ENCODE data around the gene MALT1. TPM values are rescaled to one million over a fixed set of nuclear protein-coding genes. Genes with fewer than 3 reads are reported as not detected.

MALT1 gene
- polyA plus RNA-seq, 2 of the 4 experiments (the other 2 are of a cell fraction) = 30.7 to 34.0 TPM

DNA sequence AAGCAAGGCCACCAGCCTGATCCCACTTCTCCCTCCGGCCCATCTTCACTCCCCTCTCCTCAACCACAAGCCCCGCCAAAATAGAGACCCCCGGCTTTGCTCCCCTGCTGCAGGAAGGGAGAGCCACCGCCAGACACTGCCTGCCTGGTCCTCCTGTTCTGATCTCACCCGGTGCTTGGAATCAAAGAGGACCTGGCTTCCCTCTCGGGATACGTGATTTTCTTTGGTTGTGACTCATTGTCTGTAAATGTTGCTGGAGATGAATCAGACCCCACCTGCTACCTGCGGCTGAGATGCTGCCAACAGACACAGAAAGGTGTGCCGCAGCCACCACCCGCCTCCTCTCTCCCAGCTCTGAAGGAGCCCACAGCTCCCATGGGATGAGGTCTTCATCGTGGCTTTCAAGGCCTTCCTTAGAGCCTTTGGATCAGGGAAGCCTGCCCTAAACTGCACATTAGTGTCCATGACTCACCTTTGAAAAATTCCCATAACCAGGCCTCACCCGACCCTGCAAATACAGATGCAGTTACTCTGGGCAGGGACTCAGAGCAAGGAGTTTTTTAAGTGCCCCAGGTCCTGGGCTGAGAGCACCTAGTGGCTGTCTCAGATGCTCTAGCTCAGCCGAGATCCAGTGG lies 114.0 kb downstream of the MALT1 start (continued):
- TF ChIP-seq, protein P1, sequence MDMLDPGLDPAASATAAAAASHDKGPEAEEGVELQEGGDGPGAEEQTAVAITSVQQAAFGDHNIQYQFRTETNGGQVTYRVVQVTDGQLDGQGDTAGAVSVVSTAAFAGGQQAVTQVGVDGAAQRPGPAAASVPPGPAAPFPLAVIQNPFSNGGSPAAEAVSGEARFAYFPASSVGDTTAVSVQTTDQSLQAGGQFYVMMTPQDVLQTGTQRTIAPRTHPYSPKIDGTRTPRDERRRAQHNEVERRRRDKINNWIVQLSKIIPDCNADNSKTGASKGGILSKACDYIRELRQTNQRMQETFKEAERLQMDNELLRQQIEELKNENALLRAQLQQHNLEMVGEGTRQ (IDR thresholded peaks at IDR 0.05) = no peak
- TF ChIP-seq HOXA7 (CRISPR knock-in tag; IDR thresholded peaks at IDR 0.05) (no peak), BHLHE40 (IDR thresholded peaks at IDR 0.05; ENCODE audit: low read depth, low read length) (no peak), EP300 (IDR thresholded peaks at IDR 0.05) (peak; percentile 77 to 86; a peak in 3 of 5 replicates), ZC3H11A (IDR thresholded peaks at IDR 0.05) (no peak), KDM1A (IDR thresholded peaks at IDR 0.05; ENCODE audit: low read depth) (no peak), FOSL2 (IDR thresholded peaks at IDR 0.05) (peak; percentile 97), FOSL2 (CRISPR knock-in tag; IDR thresholded peaks at IDR 0.05) (peak; percentile 96), NFE2L2 (conservative IDR thresholded peaks at IDR 0.05; ENCODE audit: low read length) (no peak), ZSCAN20 (CRISPR knock-in tag; IDR thresholded peaks at IDR 0.05) (no peak), ZNF302 (CRISPR knock-in tag; IDR thresholded peaks at IDR 0.05) (no peak), GATA3 (IDR thresholded peaks at IDR 0.05; ENCODE audit: borderline replicate concordance) (peak; percentile 86), HOXB5 (CRISPR knock-in tag; IDR thresholded peaks at IDR 0.05) (0 out of 2 replicates have a peak, but pooled peaks have one; percentile 35), KDM5A (IDR thresholded peaks at IDR 0.05) (no peak), JUNB (IDR thresholded peaks at IDR 0.05) (peak; percentile 95), RAD21 (conservative IDR thresholded peaks at IDR 0.05 in 1 of 2, IDR thresholded peaks at IDR 0.05 in 1 of 2) (peak; percentile 17 to 30; a peak in 2 of 5 replicates)
- TF ChIP-seq, protein P2, sequence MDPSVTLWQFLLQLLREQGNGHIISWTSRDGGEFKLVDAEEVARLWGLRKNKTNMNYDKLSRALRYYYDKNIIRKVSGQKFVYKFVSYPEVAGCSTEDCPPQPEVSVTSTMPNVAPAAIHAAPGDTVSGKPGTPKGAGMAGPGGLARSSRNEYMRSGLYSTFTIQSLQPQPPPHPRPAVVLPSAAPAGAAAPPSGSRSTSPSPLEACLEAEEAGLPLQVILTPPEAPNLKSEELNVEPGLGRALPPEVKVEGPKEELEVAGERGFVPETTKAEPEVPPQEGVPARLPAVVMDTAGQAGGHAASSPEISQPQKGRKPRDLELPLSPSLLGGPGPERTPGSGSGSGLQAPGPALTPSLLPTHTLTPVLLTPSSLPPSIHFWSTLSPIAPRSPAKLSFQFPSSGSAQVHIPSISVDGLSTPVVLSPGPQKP (IDR thresholded peaks at IDR 0.05; ENCODE audit: low read depth, low read length) = no peak
- TF ChIP-seq, protein P3, sequence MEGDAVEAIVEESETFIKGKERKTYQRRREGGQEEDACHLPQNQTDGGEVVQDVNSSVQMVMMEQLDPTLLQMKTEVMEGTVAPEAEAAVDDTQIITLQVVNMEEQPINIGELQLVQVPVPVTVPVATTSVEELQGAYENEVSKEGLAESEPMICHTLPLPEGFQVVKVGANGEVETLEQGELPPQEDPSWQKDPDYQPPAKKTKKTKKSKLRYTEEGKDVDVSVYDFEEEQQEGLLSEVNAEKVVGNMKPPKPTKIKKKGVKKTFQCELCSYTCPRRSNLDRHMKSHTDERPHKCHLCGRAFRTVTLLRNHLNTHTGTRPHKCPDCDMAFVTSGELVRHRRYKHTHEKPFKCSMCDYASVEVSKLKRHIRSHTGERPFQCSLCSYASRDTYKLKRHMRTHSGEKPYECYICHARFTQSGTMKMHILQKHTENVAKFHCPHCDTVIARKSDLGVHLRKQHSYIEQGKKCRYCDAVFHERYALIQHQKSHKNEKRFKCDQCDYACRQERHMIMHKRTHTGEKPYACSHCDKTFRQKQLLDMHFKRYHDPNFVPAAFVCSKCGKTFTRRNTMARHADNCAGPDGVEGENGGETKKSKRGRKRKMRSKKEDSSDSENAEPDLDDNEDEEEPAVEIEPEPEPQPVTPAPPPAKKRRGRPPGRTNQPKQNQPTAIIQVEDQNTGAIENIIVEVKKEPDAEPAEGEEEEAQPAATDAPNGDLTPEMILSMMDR (IDR thresholded peaks at IDR 0.05) = no peak
- TF ChIP-seq, protein P4, sequence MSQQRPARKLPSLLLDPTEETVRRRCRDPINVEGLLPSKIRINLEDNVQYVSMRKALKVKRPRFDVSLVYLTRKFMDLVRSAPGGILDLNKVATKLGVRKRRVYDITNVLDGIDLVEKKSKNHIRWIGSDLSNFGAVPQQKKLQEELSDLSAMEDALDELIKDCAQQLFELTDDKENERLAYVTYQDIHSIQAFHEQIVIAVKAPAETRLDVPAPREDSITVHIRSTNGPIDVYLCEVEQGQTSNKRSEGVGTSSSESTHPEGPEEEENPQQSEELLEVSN (IDR thresholded peaks at IDR 0.05; ENCODE audit: borderline replicate concordance, low read depth) = no peak
- TF ChIP-seq, protein P5, sequence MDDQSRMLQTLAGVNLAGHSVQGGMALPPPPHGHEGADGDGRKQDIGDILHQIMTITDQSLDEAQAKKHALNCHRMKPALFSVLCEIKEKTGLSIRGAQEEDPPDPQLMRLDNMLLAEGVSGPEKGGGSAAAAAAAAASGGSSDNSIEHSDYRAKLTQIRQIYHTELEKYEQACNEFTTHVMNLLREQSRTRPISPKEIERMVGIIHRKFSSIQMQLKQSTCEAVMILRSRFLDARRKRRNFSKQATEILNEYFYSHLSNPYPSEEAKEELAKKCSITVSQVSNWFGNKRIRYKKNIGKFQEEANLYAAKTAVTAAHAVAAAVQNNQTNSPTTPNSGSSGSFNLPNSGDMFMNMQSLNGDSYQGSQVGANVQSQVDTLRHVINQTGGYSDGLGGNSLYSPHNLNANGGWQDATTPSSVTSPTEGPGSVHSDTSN (IDR thresholded peaks at IDR 0.05) = peak; percentile 59
- TF ChIP-seq, protein P6, sequence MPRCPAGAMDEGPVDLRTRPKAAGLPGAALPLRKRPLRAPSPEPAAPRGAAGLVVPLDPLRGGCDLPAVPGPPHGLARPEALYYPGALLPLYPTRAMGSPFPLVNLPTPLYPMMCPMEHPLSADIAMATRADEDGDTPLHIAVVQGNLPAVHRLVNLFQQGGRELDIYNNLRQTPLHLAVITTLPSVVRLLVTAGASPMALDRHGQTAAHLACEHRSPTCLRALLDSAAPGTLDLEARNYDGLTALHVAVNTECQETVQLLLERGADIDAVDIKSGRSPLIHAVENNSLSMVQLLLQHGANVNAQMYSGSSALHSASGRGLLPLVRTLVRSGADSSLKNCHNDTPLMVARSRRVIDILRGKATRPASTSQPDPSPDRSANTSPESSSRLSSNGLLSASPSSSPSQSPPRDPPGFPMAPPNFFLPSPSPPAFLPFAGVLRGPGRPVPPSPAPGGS (IDR thresholded peaks at IDR 0.05) = no peak

DNA sequence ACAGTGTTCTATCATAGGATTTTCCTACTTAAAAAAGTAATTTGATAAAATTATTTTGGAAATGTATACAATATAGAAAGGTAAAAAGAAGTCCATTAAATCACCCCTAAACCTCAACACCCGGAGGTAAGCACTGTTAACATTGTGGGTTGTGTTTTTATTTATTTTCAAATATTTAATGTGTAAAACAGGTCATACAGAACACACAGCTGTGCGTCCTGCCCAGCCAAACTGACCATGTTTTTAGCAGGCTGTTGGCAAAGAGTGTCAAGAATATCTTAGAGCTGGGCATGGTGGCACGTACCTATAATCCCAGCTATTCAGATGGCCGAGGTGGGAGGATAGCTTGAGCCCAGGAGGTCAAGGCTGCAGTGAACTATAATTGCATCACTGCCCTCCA lies 114.6 kb downstream of the MALT1 start:
- CTCF ChIA-PET = interaction anchor here (1.2 to 12.8 kb wide), 6 partner anchors 8 to 285 kb away, joined by 3 to 206 read pairs (median 4); no protein-coding TSS in a partner anchor
- DNase-seq (ENCODE audit: low read depth in 1 of 2, low spot score in 1 of 2) (peak in 1 of 2 experiments; percentile 44), ATAC-seq (no peak), FAIRE-seq (no peak)
- Histone ChIP-seq H3K4me2 (peak overlapping the region; percentile 82), H3K4me3 (no peak overlapping the region), H3K9me3 (no peaks in the 10 kb centered on the region), H3K4me1 (peaks cover 75% of the 10 kb centered on the region), H3K27ac (peak overlapping the region; percentile 98 to 99)
- WGBS (ENCODE audit: missing lambda C conversion rate) = 8% methylated on average over 4 of the region's 4 CpGs
- TF ChIP-seq RAD21 (conservative IDR thresholded peaks at IDR 0.05 in 1 of 2, IDR thresholded peaks at IDR 0.05 in 1 of 2) (no peak), ZNF302 (CRISPR knock-in tag; IDR thresholded peaks at IDR 0.05) (no peak), HOXA7 (CRISPR knock-in tag; IDR thresholded peaks at IDR 0.05) (0 out of 2 replicates have a peak, but pooled peaks have one; percentile 57), MYC (IDR thresholded peaks at IDR 0.05; ENCODE audit: borderline replicate concordance, low read length) (no peak), EHMT2 (IDR thresholded peaks at IDR 0.05; ENCODE audit: low read depth) (no peak)
- TF ChIP-seq, protein P3 (IDR thresholded peaks at IDR 0.05) = no peak
- TF ChIP-seq, protein P7, sequence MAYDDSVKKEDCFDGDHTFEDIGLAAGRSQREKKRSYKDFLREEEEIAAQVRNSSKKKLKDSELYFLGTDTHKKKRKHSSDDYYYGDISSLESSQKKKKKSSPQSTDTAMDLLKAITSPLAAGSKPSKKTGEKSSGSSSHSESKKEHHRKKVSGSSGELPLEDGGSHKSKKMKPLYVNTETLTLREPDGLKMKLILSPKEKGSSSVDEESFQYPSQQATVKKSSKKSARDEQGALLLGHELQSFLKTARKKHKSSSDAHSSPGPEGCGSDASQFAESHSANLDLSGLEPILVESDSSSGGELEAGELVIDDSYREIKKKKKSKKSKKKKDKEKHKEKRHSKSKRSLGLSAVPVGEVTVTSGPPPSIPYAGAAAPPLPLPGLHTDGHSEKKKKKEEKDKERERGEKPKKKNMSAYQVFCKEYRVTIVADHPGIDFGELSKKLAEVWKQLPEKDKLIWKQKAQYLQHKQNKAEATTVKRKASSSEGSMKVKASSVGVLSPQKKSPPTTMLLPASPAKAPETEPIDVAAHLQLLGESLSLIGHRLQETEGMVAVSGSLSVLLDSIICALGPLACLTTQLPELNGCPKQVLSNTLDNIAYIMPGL (CRISPR knock-in tag; IDR thresholded peaks at IDR 0.05; ENCODE audit: borderline replicate concordance) = 0 out of 2 replicates have a peak, but pooled peaks have one; percentile 19
- POLR2A ChIA-PET = interaction anchor here (1.6 to 2.9 kb wide), 4 partner anchors 8 to 222 kb away, joined by 4 to 14 read pairs (median 10); partner anchors contain the start of gene ZNF532

Measured in A549 (cell line).